ENCODE results near the gene ARRDC2. TPM values are rescaled to one million over a fixed set of nuclear protein-coding genes. Genes with fewer than 3 reads are reported as not detected.

The ARRDC2 gene
- total and polyA plus RNA-seq, 2 of the 13 experiments (the other 11 are each of a cell fraction or from before 2014, with no cell fraction given): 2.1 to 3.4 TPM

- no peak for TF ChIP-seq THAP9 (CRISPR knock-in tag; IDR thresholded peaks at IDR 0.05; ENCODE audit: borderline replicate concordance)
- TF ChIP-seq HOXA5 (CRISPR knock-in tag; IDR thresholded peaks at IDR 0.05): no peak
- no peak for TF ChIP-seq GMEB2 (CRISPR knock-in tag; IDR thresholded peaks at IDR 0.05; ENCODE audit: low read depth)
- TF ChIP-seq, protein P1, sequence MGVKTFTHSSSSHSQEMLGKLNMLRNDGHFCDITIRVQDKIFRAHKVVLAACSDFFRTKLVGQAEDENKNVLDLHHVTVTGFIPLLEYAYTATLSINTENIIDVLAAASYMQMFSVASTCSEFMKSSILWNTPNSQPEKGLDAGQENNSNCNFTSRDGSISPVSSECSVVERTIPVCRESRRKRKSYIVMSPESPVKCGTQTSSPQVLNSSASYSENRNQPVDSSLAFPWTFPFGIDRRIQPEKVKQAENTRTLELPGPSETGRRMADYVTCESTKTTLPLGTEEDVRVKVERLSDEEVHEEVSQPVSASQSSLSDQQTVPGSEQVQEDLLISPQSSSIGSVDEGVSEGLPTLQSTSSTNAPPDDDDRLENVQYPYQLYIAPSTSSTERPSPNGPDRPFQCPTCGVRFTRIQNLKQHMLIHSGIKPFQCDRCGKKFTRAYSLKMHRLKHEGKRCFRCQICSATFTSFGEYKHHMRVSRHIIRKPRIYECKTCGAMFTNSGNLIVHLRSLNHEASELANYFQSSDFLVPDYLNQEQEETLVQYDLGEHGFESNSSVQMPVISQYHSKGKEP (CRISPR knock-in tag; IDR thresholded peaks at IDR 0.05): no peak
- TF ChIP-seq GMEB1 (CRISPR knock-in tag; IDR thresholded peaks at IDR 0.05; ENCODE audit: borderline replicate concordance): no peak
- TF ChIP-seq ASH2L (IDR thresholded peaks at IDR 0.05; ENCODE audit: insufficient read length, low read depth, low read length): no peak
- TF ChIP-seq KDM1A (CRISPR knock-in tag; IDR thresholded peaks at IDR 0.05): no peak
- TF ChIP-seq ZNF256 (CRISPR knock-in tag; conservative IDR thresholded peaks at IDR 0.05): no peak
- TF ChIP-seq SAP130 (CRISPR knock-in tag; IDR thresholded peaks at IDR 0.05; ENCODE audit: low read depth): peak; percentile 52; the same call in 1 of the 2 replicates
- TF ChIP-seq MXI1 (IDR thresholded peaks at IDR 0.05; ENCODE audit: borderline replicate concordance, low read depth, low read length): peak; percentile 29; the same call in 1 of the 3 replicates
- TF ChIP-seq, protein P2, sequence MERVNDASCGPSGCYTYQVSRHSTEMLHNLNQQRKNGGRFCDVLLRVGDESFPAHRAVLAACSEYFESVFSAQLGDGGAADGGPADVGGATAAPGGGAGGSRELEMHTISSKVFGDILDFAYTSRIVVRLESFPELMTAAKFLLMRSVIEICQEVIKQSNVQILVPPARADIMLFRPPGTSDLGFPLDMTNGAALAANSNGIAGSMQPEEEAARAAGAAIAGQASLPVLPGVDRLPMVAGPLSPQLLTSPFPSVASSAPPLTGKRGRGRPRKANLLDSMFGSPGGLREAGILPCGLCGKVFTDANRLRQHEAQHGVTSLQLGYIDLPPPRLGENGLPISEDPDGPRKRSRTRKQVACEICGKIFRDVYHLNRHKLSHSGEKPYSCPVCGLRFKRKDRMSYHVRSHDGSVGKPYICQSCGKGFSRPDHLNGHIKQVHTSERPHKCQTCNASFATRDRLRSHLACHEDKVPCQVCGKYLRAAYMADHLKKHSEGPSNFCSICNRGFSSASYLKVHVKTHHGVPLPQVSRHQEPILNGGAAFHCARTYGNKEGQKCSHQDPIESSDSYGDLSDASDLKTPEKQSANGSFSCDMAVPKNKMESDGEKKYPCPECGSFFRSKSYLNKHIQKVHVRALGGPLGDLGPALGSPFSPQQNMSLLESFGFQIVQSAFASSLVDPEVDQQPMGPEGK (CRISPR knock-in tag; IDR thresholded peaks at IDR 0.05): 0 out of 2 replicates have a peak, but pooled peaks have one; percentile 29
- no peak for TF ChIP-seq KAT2B (IDR thresholded peaks at IDR 0.05; ENCODE audit: borderline replicate concordance, low read depth, low read length)
- TF ChIP-seq ZNF607 (CRISPR knock-in tag; IDR thresholded peaks at IDR 0.05; ENCODE audit: borderline replicate concordance): no peak
- TF ChIP-seq ATF7 (IDR thresholded peaks at IDR 0.05): no peak
- TF ChIP-seq ATF7 (CRISPR knock-in tag; IDR thresholded peaks at IDR 0.05): no peak
- no peak for TF ChIP-seq REXO4 (CRISPR knock-in tag; IDR thresholded peaks at IDR 0.05; ENCODE audit: borderline replicate concordance)
- no peak for TF ChIP-seq ZNF253 (CRISPR knock-in tag; IDR thresholded peaks at IDR 0.05; ENCODE audit: borderline replicate concordance)
- TF ChIP-seq, protein P3, sequence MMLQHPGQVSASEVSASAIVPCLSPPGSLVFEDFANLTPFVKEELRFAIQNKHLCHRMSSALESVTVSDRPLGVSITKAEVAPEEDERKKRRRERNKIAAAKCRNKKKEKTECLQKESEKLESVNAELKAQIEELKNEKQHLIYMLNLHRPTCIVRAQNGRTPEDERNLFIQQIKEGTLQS (CRISPR knock-in tag; IDR thresholded peaks at IDR 0.05): 0 out of 2 replicates have a peak, but pooled peaks have one; percentile 72
- TF ChIP-seq ZNF235 (CRISPR knock-in tag; IDR thresholded peaks at IDR 0.05; ENCODE audit: borderline replicate concordance): no peak
Measured at GRCh38 chr19:18009412-18010066, 1.6 kb downstream of the ARRDC2 start (continued).
